Endothelial cell of umbilical vein (primary cell): ENCODE results near the gene FBXW7. TPM values are rescaled to one million over a fixed set of nuclear protein-coding genes. Genes with fewer than 3 reads are reported as not detected.

ENCODE experiments used
- BruUV-seq: library from RNA; stranded (reverse); fragments of 400-500 nt; replicated peaks from 2 replicates; lab custom pipeline; 2021; lab: Mats Ljungman, UMichigan
- CTCF ChIA-PET: fragments of 300-600, 350-600 bp; sonication (Branson Sonifier 250); formaldehyde crosslinking; loops from one replicate; lab custom pipeline; 2021; ENCODE audit warnings: antibody characterized with exemption, inconsistent platforms; lab: Charles Lee
- POLR2A ChIA-PET: fragments of 300-600, 350-600 bp; sonication (Branson Sonifier 250); formaldehyde crosslinking; loops from one replicate; lab custom pipeline; 2021; ENCODE audit warnings: antibody characterized with exemption, inconsistent platforms; lab: Charles Lee
- DNase-seq: peaks from one replicate; pipeline ENCODE4 v3.0.0-alpha.2; 2011; ENCODE audit warnings: low read depth, low spot score
- FAIRE-seq: peaks from 2 replicates; lab custom pipeline; 2011; peaks lifted over from hg19 to GRCh38; lab: Jason Lieb, UNC
- H2AFZ ChIP-seq: 2 replicates; pipeline ENCODE4 v1.6.0; 2012; ENCODE audit warnings: low read depth, low read length, control low read depth, inconsistent platforms
- H3K27ac ChIP-seq: 2 replicates; pipeline ENCODE4 v1.5.1; 2011; ENCODE audit warnings: low read depth, mild to moderate bottlenecking, control low read depth, low read length, moderate library complexity; ENCODE audit not compliant: insufficient read depth
- H3K27me3 ChIP-seq, 2 experiments: 2 replicates each; pipeline versions ENCODE4 v1.6.0 to v1.6.1; 2011; ENCODE audit warnings: low read length in 2 of 2, mixed read lengths in 1 of 2; ENCODE audit not compliant: control insufficient read depth in 2 of 2, insufficient read depth in 2 of 2
- H3K36me3 ChIP-seq, 2 experiments: 2 replicates in 1 of 2; 3 replicates in 1 of 2; pipeline ENCODE4 v1.5.1; 2011; ENCODE audit warnings: low read length in 2 of 2, mild to moderate bottlenecking in 1 of 2, moderate library complexity in 1 of 2; ENCODE audit not compliant: control insufficient read depth in 2 of 2, insufficient read depth in 2 of 2; ENCODE audit errors: extremely low read depth in 1 of 2
- H3K4me1 ChIP-seq: 3 replicates; pipeline ENCODE4 v1.5.1; 2011; ENCODE audit warnings: mild to moderate bottlenecking, low read length; ENCODE audit not compliant: control insufficient read depth, insufficient read depth; ENCODE audit errors: extremely low read depth
- H3K4me2 ChIP-seq: 2 replicates; pipeline ENCODE4 v1.6.1; 2011; ENCODE audit warnings: low read length, control low read depth, mixed read lengths; ENCODE audit not compliant: insufficient read depth
- H3K4me3 ChIP-seq, 3 experiments: fragments of 200-600 bp in 1 of 3; sonication (generic), shearing (Covaris generic) in 1 of 3; replicated peaks in 1 of 3; 2 replicates each; pipeline ENCODE4 v1.5.1; 2011 to 2016; ENCODE audit warnings: control low read depth in 3 of 3, low read length in 3 of 3, mild to moderate bottlenecking in 2 of 3, inconsistent platforms in 1 of 3, low read depth in 1 of 3, moderate library complexity in 1 of 3; ENCODE audit not compliant: insufficient read depth in 1 of 3
- H3K79me2 ChIP-seq: 2 replicates; pipeline ENCODE4 v1.6.0; 2012; ENCODE audit warnings: low read length, inconsistent platforms; ENCODE audit not compliant: control insufficient read depth, insufficient read depth
- H3K9ac ChIP-seq: replicated peaks from 2 replicates; pipeline ENCODE3; 2011; ENCODE audit warnings: low read length, control low read depth; ENCODE audit not compliant: insufficient read depth; ENCODE audit errors: extremely low read depth
- H3K9me1 ChIP-seq: replicated peaks from 3 replicates; pipeline ENCODE4 v1.6.0; 2011; ENCODE audit warnings: mild to moderate bottlenecking, low read length; ENCODE audit not compliant: control insufficient read depth, insufficient read depth; ENCODE audit errors: extremely low read depth
- H3K9me3 ChIP-seq: replicated peaks from 2 replicates; pipeline ENCODE4 v1.5.1; 2012; ENCODE audit warnings: low read length, inconsistent platforms; ENCODE audit not compliant: control insufficient read depth, insufficient read depth
- H4K20me1 ChIP-seq: replicated peaks from 2 replicates; pipeline ENCODE3; 2011; ENCODE audit warnings: mild to moderate bottlenecking, low read length; ENCODE audit not compliant: control insufficient read depth, insufficient read depth; ENCODE audit errors: extremely low read depth
- EZH2 ChIP-seq: IDR thresholded peaks from 2 replicates; pipeline ENCODE4 v1.6.1; 2012; ENCODE audit warnings: borderline replicate concordance, low read depth, mild to moderate bottlenecking, moderate library complexity, low read length, inconsistent platforms; ENCODE audit not compliant: severe bottlenecking
- FOS ChIP-seq: IDR thresholded peaks from 2 replicates; pipeline ENCODE4 v1.6.1; 2011; ENCODE audit warnings: mild to moderate bottlenecking, low read length, moderate library complexity, borderline replicate concordance; ENCODE audit not compliant: insufficient read depth
- GATA2 ChIP-seq: IDR thresholded peaks from 2 replicates; pipeline ENCODE4 v1.7.0; 2011; ENCODE audit warnings: low read depth, mild to moderate bottlenecking, moderate library complexity, mixed read lengths, low read length; ENCODE audit not compliant: insufficient read length, insufficient read depth
- JUN ChIP-seq: IDR thresholded peaks from 2 replicates; pipeline ENCODE4 v1.6.1; 2011; ENCODE audit warnings: borderline replicate concordance, low read depth; ENCODE audit not compliant: insufficient read length, insufficient read depth
- MYC ChIP-seq: IDR thresholded peaks from one replicate; pipeline ENCODE4 v1.6.1; 2011; ENCODE audit warnings: mild to moderate bottlenecking, low read depth, low read length
- POLR2A ChIP-seq: IDR thresholded peaks from 2 replicates; pipeline ENCODE4 v1.6.1; 2012; ENCODE audit warnings: low read depth, mild to moderate bottlenecking, control low read depth, low read length
- POLR2AphosphoS5 ChIP-seq: IDR thresholded peaks from 2 replicates; pipeline ENCODE4 v1.6.1; 2012; ENCODE audit warnings: low read depth, mild to moderate bottlenecking, control low read depth, low read length, moderate library complexity; ENCODE audit not compliant: insufficient read depth
- dilution Hi-C: fragments of 300-500 bp; cut with MboI; formaldehyde crosslinking; loops from one replicate; pipeline ENCODE4 v1.15.0; 2019; ENCODE audit warnings: low sequenced_read_pairs; ENCODE audit not compliant: extremely low pct_ligation_motif_present
- intact Hi-C: fragments of 100-400 bp; cut with micrococcal nuclease; formaldehyde crosslinking; loops from one replicate; pipeline ENCODE4 v1.10.0; 2022
- polyA plus RNA-seq, 4 experiments: library from polyadenylated mRNA; depleted of rRNA in 3 of 4; stranded (reverse) in 3 of 4; unstranded in 1 of 4; fragments of >200 nt; gene quantifications; 2 replicates each; pipeline versions ENCODE4 v1.2.1 to v1.2.3, GENCODE V29; 2011 to 2012; ENCODE audit warnings: missing spikeins in 1 of 4
- total RNA-seq: library from RNA; stranded (reverse); gene quantifications from 2 replicates; pipeline ENCODE4 v1.2.3, GENCODE V29; 2021
- TF ChIP-seq, protein P1 (sequence below): IDR thresholded peaks from 2 replicates; pipeline ENCODE4 v1.6.1; 2011; ENCODE audit not compliant: insufficient read depth, insufficient read length
- TF ChIP-seq, protein P2 (sequence below), 2 donors: IDR thresholded peaks; 1 replicate in 1 of 2; 2 replicates in 1 of 2; pipeline ENCODE4 v1.5.1; 2011; ENCODE audit warnings: low read length in 2 of 2, mild to moderate bottlenecking in 2 of 2, moderate library complexity in 2 of 2, control low read depth in 1 of 2, inconsistent platforms in 1 of 2, low read depth in 1 of 2; ENCODE audit not compliant: insufficient read depth in 1 of 2; ENCODE audit errors: extremely low read depth in 1 of 2

The FBXW7 gene
- total and polyA plus RNA-seq, 2 donors (not counting 3 experiments of a cell fraction or from before 2014, with no cell fraction given), result 7.0 to 28.1 TPM

DNA sequence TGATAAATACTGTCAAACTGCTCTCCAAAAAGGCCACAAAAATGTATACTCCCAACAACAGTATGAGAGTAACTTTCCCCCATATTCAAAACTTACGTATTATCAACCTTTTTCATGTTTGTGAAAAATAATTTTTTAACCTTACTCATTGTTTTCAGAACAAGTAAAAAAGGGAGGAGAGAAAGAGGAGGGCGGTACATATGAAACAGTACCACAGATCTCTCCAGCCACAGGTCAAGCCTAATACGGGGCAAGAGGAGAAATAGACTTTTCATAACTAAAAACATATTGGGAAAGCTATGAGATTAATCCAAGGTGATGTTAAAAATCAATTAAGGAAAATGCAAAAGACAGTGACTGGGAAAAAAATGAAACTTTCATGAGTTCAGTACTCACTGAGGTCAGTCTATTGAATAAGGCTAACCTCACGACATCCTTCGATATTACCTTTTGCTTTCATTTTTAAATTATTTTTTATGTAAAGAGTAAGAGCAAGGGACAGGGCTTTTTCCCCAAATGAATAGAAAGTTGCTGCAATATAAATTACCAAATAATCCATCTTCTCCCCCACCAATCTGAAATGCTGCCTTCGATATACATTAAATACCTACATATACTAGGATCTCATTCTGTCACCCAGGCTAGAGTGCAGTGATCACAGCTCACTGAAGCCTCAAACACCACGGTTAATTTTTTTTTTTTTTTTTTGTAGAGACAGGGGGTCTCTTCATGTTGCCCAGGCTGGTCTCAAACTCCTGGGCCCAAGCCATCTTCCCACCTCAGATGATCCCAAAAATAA, 25.3 kb downstream of the FBXW7 start:
- Histone ChIP-seq H3K36me3 (no peaks in the 10 kb centered on the region), H3K27me3 (no peaks in the 10 kb centered on the region), H3K4me2 (no peak overlapping the region), H4K20me1 (no peaks in the 10 kb centered on the region), H3K9me3 (no peaks in the 10 kb centered on the region), H3K79me2 (peaks cover 69% of the 10 kb centered on the region), H3K9ac (no peak overlapping the region), H3K4me1 (peaks cover 18% of the 10 kb centered on the region), H3K9me1 (no peaks in the 10 kb centered on the region), H2AFZ (no peak overlapping the region), H3K4me3 (no peak overlapping the region), H3K27ac (no peak overlapping the region)
- CTCF ChIA-PET, result interaction anchor here (2.5 kb wide), 1 partner anchor 9 kb away, joined by 16 read pairs; no protein-coding TSS in a partner anchor
- DNase-seq, result no peak
- FAIRE-seq, result no peak
- dilution Hi-C loops (no loop called here), intact Hi-C loops (no loop called here)
- POLR2A ChIA-PET, result no interaction called here
- TF ChIP-seq POLR2AphosphoS5 (no peak), MYC (no peak)
- no TSS peak for BruUV-seq

DNA sequence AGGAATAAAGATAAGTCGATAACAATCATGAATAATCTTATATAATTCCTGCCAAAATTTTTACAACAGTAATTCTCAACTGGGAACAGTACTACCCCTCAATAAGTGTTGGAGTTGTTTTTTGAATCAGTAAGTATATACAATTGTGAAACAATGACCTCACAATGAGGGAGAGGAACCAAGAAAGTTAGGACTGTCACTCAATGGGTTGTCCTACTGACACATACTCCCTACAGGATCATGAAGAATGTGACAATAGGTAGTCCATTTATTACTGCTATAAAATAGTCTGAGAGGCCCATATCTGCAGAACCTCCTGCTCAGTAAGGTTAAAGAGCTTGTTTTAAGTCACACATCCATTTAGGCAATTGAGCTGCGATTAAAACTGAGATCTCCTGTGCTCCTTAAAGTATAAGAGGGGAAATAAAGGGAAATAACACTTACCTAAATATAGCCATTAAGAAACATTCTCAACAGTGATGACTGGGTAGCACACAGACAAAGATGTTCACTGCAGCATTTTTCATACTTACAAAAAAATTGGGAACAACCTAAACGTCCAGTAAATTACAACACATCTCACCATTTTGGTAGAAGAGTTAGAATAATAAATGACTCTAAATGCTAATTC, 26.2 kb downstream of the FBXW7 start:
- no peak overlapping the region for H2AFZ ChIP-seq
- ChIA-PET CTCF (interaction anchor here (2.5 kb wide), 1 partner anchor 8 kb away, joined by 16 read pairs; no protein-coding TSS in a partner anchor), POLR2A (no interaction called here)
- no peak for DNase-seq
- no peaks in the 10 kb centered on the region for H3K27me3 ChIP-seq
- H4K20me1 ChIP-seq, result no peaks in the 10 kb centered on the region
- H3K4me3 ChIP-seq, result no peak overlapping the region
- TF ChIP-seq EZH2 (no peak), GATA2 (no peak), MYC (no peak), POLR2AphosphoS5 (no peak), JUN (no peak), POLR2A (no peak), FOS (no peak)
- TF ChIP-seq, protein P1, sequence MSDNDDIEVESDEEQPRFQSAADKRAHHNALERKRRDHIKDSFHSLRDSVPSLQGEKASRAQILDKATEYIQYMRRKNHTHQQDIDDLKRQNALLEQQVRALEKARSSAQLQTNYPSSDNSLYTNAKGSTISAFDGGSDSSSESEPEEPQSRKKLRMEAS, result no peak
- TF ChIP-seq, protein P2, sequence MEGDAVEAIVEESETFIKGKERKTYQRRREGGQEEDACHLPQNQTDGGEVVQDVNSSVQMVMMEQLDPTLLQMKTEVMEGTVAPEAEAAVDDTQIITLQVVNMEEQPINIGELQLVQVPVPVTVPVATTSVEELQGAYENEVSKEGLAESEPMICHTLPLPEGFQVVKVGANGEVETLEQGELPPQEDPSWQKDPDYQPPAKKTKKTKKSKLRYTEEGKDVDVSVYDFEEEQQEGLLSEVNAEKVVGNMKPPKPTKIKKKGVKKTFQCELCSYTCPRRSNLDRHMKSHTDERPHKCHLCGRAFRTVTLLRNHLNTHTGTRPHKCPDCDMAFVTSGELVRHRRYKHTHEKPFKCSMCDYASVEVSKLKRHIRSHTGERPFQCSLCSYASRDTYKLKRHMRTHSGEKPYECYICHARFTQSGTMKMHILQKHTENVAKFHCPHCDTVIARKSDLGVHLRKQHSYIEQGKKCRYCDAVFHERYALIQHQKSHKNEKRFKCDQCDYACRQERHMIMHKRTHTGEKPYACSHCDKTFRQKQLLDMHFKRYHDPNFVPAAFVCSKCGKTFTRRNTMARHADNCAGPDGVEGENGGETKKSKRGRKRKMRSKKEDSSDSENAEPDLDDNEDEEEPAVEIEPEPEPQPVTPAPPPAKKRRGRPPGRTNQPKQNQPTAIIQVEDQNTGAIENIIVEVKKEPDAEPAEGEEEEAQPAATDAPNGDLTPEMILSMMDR (IDR thresholded peaks at IDR 0.05; ENCODE audit: extremely low read depth in 1 of 2, insufficient read depth in 1 of 2, low read depth in 1 of 2, low read length in 2 of 2), result no peak
- H3K4me1 ChIP-seq, result peaks cover 17% of the 10 kb centered on the region
- peaks cover 69% of the 10 kb centered on the region for H3K79me2 ChIP-seq
- no peak overlapping the region for H3K9ac ChIP-seq
- intact Hi-C loops, result no loop called here
- no peaks in the 10 kb centered on the region for H3K9me3 ChIP-seq
- H3K4me2 ChIP-seq, result no peak overlapping the region
- H3K36me3 ChIP-seq, result no peaks in the 10 kb centered on the region
- dilution Hi-C loops, result no loop called here
- no peak overlapping the region for H3K27ac ChIP-seq
- FAIRE-seq, result no peak
- BruUV-seq, result no TSS peak
- H3K9me1 ChIP-seq, result no peaks in the 10 kb centered on the region
